ENCODE measurements around the gene ZSWIM3. TPM values are rescaled to one million over a fixed set of nuclear protein-coding genes. Genes with fewer than 3 reads are reported as not detected.
A peak's percentile ranks its signal among the peaks of the same experiment; 100 is the strongest.

Gene ZSWIM3
- total and polyA plus RNA-seq, 2 of the 13 experiments (the other 11 are each of a cell fraction or from before 2014, with no cell fraction given): 5.2 to 5.8 TPM

DNA sequence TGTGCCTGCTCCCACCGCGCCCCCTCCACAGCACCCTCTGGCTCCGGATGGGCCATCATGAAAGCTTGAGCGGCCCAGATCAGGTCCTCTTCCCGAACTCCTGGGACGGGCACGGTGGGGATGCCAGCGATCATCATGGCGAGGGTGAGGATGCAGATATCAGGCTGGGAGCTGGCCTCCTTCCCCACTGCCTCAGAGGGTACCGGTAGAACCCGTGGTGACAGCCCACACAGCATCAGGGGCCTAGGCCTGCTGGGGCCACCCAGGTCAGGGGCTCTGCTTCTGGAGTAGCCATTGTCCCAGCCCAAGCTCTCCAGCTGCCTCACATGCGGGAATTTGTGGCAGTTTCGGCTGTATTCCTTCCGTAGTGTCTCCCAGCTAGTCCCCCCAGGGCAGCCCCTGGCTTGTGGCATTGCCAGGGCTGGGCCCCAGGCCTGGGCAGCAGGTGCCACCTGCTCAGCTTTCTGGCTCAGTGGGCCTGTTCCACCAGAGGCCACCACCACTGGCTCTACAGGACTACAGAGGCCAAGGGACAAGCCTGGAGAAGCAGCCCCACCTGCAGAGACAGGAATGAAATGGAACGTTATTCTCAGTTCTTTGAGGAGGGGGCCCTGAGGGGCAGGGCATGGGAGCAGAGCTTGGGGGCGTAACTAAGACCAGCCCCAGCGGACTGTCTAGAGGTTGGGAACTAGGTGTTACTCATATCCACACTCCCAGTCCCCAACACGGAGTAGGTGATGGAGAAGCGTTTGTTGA lies 29.4 kb downstream of the ZSWIM3 start:
- no peak overlapping the region for H3K27ac ChIP-seq (ENCODE audit: extremely low read length, insufficient read depth, low read length)
- no peaks in the 10 kb centered on the region for H4K20me1 ChIP-seq (ENCODE audit: insufficient read depth, low read length)
- FAIRE-seq (no peak), DNase-seq (ENCODE audit: low spot score) (no peak), ATAC-seq (no peak)
- no peak overlapping the region for H3K9ac ChIP-seq (ENCODE audit: insufficient read depth, low read depth, low read length)
- peaks cover 32% of the 10 kb centered on the region for H3K79me2 ChIP-seq (ENCODE audit: insufficient read depth, low read length)
- in situ Hi-C loops (cut with HindIII; ENCODE audit: extremely low pct_ligation_motif_present, low pct_unique_long_range_greater_than_20kb) (no loop called here), intact Hi-C loops (cut with micrococcal nuclease; ENCODE audit: unreplicated experiment) (loop anchor here (10.0 kb wide), 1 partner anchor 92 kb away; the partner anchor contains the start of genes DNTTIP1 and WFDC3)
- H2AFZ ChIP-seq (ENCODE audit: low read length): no peak overlapping the region
- 97% methylated on average over 19 of the region's 19 CpGs for WGBS (ENCODE audit: low lambda C conversion rate)
- BruUV-seq (replicated peaks): no TSS peak
- H3K27me3 ChIP-seq (ENCODE audit: control insufficient read depth in 1 of 2, insufficient read depth in 2 of 2, low read length in 2 of 2): no peaks in the 10 kb centered on the region
- ChIA-PET POLR2A (interaction anchor here (1.5 to 7.5 kb wide), 5 partner anchors 18 to 60 kb away, joined by 4 to 78 read pairs (median 12); partner anchors contain the start of genes PCIF1 and SNX21), CTCF (ENCODE audit: low intra/inter-chr PET ratio, low total read pairs) (interaction anchor here (0.6 kb wide), 1 partner anchor 61 kb away, joined by 3 read pairs; no protein-coding TSS in a partner anchor)
- peaks cover 46% of the 10 kb centered on the region for H3K4me1 ChIP-seq (ENCODE audit: insufficient read depth, low read length)
- no peaks in the 10 kb centered on the region for H3K9me3 ChIP-seq (ENCODE audit: low read length)
- H3K36me3 ChIP-seq (replicated peaks in 1 of 2; ENCODE audit: control insufficient read depth in 1 of 2, insufficient read depth in 2 of 2, low read length in 2 of 2): peaks cover 21 to 44% of the 10 kb centered on the region in 2 experiments
- H3K4me3 ChIP-seq (replicated peaks in 1 of 3; ENCODE audit: insufficient read depth in 1 of 3, low read depth in 2 of 3, low read length in 3 of 3): no peak overlapping the region
- H3K4me2 ChIP-seq (ENCODE audit: low read depth, low read length): no peak overlapping the region
- TF ChIP-seq, protein P1, sequence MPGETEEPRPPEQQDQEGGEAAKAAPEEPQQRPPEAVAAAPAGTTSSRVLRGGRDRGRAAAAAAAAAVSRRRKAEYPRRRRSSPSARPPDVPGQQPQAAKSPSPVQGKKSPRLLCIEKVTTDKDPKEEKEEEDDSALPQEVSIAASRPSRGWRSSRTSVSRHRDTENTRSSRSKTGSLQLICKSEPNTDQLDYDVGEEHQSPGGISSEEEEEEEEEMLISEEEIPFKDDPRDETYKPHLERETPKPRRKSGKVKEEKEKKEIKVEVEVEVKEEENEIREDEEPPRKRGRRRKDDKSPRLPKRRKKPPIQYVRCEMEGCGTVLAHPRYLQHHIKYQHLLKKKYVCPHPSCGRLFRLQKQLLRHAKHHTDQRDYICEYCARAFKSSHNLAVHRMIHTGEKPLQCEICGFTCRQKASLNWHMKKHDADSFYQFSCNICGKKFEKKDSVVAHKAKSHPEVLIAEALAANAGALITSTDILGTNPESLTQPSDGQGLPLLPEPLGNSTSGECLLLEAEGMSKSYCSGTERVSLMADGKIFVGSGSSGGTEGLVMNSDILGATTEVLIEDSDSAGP (CRISPR knock-in tag; IDR thresholded peaks at IDR 0.05; ENCODE audit: borderline replicate concordance): peak; percentile 38; the same call in 1 of the 2 replicates
- TF ChIP-seq ATF5 (CRISPR knock-in tag; IDR thresholded peaks at IDR 0.05; ENCODE audit: low read depth) (no peak), GPBP1L1 (CRISPR knock-in tag; IDR thresholded peaks at IDR 0.05) (no peak), ZNF282 (IDR thresholded peaks at IDR 0.05; ENCODE audit: partially characterized antibody) (no peak), MBNL3 (CRISPR knock-in tag; conservative IDR thresholded peaks at IDR 0.05) (no peak), ZNF589 (CRISPR knock-in tag; conservative IDR thresholded peaks at IDR 0.05) (no peak), MAZ (IDR thresholded peaks at IDR 0.05; ENCODE audit: borderline replicate concordance, low read depth, low read length) (no peak), MAZ (CRISPR knock-in tag; IDR thresholded peaks at IDR 0.05; ENCODE audit: low read depth) (no peak), TRIM22 (IDR thresholded peaks at IDR 0.05) (no peak), SSRP1 (CRISPR knock-in tag; IDR thresholded peaks at IDR 0.05) (peak; percentile 61; the same call in 1 of the 2 replicates), ZNF83 (CRISPR knock-in tag; IDR thresholded peaks at IDR 0.05; ENCODE audit: borderline replicate concordance) (0 out of 2 replicates have a peak, but pooled peaks have one; percentile 23), GPN1 (CRISPR knock-in tag; IDR thresholded peaks at IDR 0.05; ENCODE audit: borderline replicate concordance) (no peak)
- TF ChIP-seq, protein P2, sequence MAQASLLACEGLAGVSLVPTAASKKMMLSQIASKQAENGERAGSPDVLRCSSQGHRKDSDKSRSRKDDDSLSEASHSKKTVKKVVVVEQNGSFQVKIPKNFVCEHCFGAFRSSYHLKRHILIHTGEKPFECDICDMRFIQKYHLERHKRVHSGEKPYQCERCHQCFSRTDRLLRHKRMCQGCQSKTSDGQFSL (CRISPR knock-in tag; IDR thresholded peaks at IDR 0.05): no peak
- TF ChIP-seq, protein P3, sequence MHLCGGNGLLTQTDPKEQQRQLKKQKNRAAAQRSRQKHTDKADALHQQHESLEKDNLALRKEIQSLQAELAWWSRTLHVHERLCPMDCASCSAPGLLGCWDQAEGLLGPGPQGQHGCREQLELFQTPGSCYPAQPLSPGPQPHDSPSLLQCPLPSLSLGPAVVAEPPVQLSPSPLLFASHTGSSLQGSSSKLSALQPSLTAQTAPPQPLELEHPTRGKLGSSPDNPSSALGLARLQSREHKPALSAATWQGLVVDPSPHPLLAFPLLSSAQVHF (CRISPR knock-in tag; IDR thresholded peaks at IDR 0.05): no peak

Measured in HepG2 (cell line).